ENCODE measurements around the gene SCAMP5. TPM values are rescaled to one million over a fixed set of nuclear protein-coding genes. Genes with fewer than 3 reads are reported as not detected.
A peak's percentile ranks its signal among the peaks of the same experiment; 100 is the strongest.

Gene SCAMP5
- total RNA-seq, 1 donor from 2014 or later: 164 TPM

DNA sequence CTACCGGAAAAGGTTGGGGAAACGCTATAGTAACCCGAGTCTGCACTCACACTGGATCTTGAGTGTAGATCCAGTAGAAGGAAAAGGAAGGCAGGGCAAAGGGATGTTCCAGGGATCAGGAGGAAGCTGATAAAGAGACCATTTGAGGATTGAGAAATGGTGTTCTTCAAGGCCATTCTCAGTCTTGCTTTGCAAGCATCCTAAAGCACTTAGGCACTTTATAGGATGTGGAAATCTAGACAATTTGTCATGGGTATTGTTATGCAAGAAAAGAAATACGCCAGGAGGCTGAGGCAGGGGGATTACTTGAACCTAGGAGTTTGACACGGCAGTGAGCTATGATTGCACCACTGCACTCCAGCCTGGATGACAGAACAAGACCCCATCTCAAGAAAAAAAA is 13.2 kb upstream of the SCAMP5 start:
- Mint-ChIP-seq H3K4me1 (ENCODE audit: low read depth, unreplicated experiment) (peaks cover 6% of the 10 kb centered on the region), H3K36me3 (ENCODE audit: unreplicated experiment) (no peaks in the 10 kb centered on the region), H3K27ac (ENCODE audit: unreplicated experiment) (no peak overlapping the region), H3K9me3 (ENCODE audit: unreplicated experiment) (peaks cover 2% of the 10 kb centered on the region), H3K27me3 (ENCODE audit: unreplicated experiment) (peaks cover 4% of the 10 kb centered on the region), H3K4me3 (ENCODE audit: unreplicated experiment) (no peak overlapping the region)
- DNase-seq: no peak
- TF ChIP-seq, protein P1, sequence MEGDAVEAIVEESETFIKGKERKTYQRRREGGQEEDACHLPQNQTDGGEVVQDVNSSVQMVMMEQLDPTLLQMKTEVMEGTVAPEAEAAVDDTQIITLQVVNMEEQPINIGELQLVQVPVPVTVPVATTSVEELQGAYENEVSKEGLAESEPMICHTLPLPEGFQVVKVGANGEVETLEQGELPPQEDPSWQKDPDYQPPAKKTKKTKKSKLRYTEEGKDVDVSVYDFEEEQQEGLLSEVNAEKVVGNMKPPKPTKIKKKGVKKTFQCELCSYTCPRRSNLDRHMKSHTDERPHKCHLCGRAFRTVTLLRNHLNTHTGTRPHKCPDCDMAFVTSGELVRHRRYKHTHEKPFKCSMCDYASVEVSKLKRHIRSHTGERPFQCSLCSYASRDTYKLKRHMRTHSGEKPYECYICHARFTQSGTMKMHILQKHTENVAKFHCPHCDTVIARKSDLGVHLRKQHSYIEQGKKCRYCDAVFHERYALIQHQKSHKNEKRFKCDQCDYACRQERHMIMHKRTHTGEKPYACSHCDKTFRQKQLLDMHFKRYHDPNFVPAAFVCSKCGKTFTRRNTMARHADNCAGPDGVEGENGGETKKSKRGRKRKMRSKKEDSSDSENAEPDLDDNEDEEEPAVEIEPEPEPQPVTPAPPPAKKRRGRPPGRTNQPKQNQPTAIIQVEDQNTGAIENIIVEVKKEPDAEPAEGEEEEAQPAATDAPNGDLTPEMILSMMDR (IDR thresholded peaks at IDR 0.05; ENCODE audit: partially characterized antibody, unreplicated experiment): no peak

DNA sequence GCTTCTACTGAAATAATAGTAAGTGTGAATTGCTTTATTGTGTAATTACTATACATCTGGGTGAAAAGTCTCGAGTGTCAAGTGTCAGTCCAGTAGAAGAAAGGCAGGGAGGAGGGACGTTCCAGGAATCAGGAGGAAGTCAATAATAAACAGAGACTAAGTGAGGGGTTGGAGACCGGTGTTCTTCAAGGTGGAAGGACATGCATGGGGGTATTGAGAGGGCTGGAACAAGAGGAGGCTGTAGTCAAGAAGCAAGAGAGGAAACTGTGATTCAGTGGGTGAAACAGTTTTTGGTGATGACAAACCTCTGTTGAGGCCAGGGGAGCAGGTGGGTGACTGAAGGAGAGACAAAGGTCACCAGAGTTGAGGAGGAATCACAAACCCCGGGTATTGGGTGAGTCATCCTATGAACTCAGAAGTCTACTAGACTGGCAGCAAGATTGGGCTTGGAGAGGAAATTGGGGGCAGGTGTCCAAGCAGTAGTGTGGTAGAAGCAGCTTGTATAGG is 11.6 kb upstream of the SCAMP5 start:
- Mint-ChIP-seq H3K4me1 (ENCODE audit: low read depth, unreplicated experiment) (no peaks in the 10 kb centered on the region), H3K4me3 (ENCODE audit: unreplicated experiment) (no peak overlapping the region), H3K36me3 (ENCODE audit: unreplicated experiment) (no peaks in the 10 kb centered on the region), H3K9me3 (ENCODE audit: unreplicated experiment) (peaks cover 2% of the 10 kb centered on the region), H3K27ac (ENCODE audit: unreplicated experiment) (no peak overlapping the region), H3K27me3 (ENCODE audit: unreplicated experiment) (peaks cover 4% of the 10 kb centered on the region)
- TF ChIP-seq, protein P1 (IDR thresholded peaks at IDR 0.05; ENCODE audit: partially characterized antibody, unreplicated experiment): no peak
- no peak for DNase-seq

DNA sequence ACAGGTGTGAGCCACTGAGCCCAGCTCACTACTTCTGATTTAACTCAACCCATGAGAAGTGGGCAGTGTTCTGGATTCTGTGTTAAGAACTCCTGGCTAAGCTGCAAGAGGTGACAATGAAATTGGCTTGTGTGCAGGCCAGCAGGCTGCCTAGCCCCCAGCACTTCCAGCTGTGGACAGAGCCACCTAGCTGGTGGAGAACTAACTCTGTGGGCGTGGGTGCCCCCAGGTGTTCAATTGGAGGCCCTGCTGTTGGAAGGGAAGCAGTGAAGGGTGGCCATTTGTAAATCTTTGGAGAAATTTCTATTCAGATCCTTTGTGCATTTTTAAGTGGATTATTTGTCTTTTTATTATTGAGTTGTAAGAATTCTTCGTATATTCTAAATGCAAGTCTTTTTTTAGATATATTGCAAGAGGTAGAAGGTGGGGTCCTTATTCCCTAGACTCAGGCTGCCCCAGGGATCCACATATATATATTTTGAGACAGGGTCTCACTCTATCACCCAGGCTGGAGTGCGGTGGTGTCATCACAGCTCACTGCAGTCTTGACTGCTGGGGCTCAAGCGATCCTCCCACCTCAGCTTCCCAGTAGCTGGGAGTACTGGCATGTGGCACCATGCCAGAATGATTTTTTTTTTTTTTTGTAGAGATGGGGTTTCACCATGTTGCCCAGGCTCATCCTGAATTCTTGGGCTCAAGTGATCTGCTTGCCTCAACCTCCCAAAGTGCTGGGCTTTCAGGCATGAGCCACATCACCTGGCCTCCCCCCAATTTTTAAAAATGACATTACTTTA is 7.2 kb upstream of the SCAMP5 start:
- Mint-ChIP-seq H3K4me1 (ENCODE audit: low read depth, unreplicated experiment) (peaks cover 6% of the 10 kb centered on the region), H3K36me3 (ENCODE audit: unreplicated experiment) (no peaks in the 10 kb centered on the region), H3K4me3 (ENCODE audit: unreplicated experiment) (no peak overlapping the region), H3K9me3 (ENCODE audit: unreplicated experiment) (peaks cover 4% of the 10 kb centered on the region), H3K27ac (ENCODE audit: unreplicated experiment) (no peak overlapping the region), H3K27me3 (ENCODE audit: unreplicated experiment) (peaks cover 6% of the 10 kb centered on the region)
- peak; percentile 26 for DNase-seq
- TF ChIP-seq, protein P1 (IDR thresholded peaks at IDR 0.05; ENCODE audit: partially characterized antibody, unreplicated experiment): no peak

DNA sequence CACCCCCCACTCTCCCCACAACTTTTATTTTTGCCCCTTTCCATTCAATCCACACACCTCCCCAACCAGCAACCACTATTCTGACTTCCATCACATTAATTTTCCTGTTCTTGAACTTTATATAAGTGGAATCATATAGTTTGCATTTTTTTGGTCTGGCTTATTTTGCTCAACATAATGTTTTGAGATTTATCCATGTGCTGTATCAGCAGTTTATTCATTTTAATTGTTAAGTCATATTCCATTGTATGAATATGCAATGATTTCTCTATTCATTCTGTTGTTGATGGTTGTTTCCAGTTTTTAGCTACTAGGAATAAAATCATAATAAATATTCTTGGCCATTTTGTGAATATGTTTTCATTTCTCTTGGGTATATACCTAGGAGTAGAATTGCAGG is 5.8 kb upstream of the SCAMP5 start:
- H3K4me3 Mint-ChIP-seq (ENCODE audit: unreplicated experiment): no peak overlapping the region
- TF ChIP-seq, protein P1 (IDR thresholded peaks at IDR 0.05; ENCODE audit: partially characterized antibody, unreplicated experiment): no peak
- DNase-seq: no peak
- H3K36me3 Mint-ChIP-seq (ENCODE audit: unreplicated experiment): no peaks in the 10 kb centered on the region
- H3K4me1 Mint-ChIP-seq (ENCODE audit: low read depth, unreplicated experiment): peaks cover 6% of the 10 kb centered on the region
- H3K9me3 Mint-ChIP-seq (ENCODE audit: unreplicated experiment): peaks cover 4% of the 10 kb centered on the region
- H3K27ac Mint-ChIP-seq (ENCODE audit: unreplicated experiment): no peak overlapping the region
- peaks cover 6% of the 10 kb centered on the region for H3K27me3 Mint-ChIP-seq (ENCODE audit: unreplicated experiment)

DNA sequence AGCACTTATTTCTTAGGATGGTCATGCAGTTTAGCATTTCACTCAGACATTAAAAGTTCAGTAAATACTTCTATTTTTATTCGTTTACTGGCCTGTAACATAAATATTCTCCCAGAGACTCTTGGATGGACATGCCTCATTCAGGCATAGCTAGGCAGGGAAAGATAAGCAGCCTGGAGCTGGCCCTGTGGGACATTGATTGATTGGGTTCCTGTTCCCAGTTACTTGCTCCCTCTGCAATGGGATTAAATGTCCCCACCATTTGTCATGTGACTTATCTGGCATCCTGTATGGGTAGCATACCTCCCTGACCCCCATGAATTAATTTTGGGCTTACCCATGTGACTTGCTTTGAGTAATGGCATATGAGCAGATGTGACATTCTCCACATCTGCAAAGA is 2.7 kb upstream of the SCAMP5 start:
- Mint-ChIP-seq H3K4me1 (ENCODE audit: low read depth, unreplicated experiment) (peaks cover 17% of the 10 kb centered on the region), H3K27me3 (ENCODE audit: unreplicated experiment) (peaks cover 6% of the 10 kb centered on the region), H3K4me3 (ENCODE audit: unreplicated experiment) (no peak overlapping the region), H3K36me3 (ENCODE audit: unreplicated experiment) (peaks cover 6% of the 10 kb centered on the region), H3K9me3 (ENCODE audit: unreplicated experiment) (peaks cover 18% of the 10 kb centered on the region), H3K27ac (ENCODE audit: unreplicated experiment) (no peak overlapping the region)
- TF ChIP-seq, protein P1 (IDR thresholded peaks at IDR 0.05; ENCODE audit: partially characterized antibody, unreplicated experiment): no peak
- no peak for DNase-seq

All from glutamatergic neuron (in vitro differentiated cells).